IPS DF 4.7 (cell line): ENCODE data around the gene TAAR8.
"Not testable (repeated sequence)": the region's sequence is repeated elsewhere in the genome, so short reads cannot be mapped to it uniquely, and the experiment has no call there.

ENCODE experiments used
- DNase-seq: peaks from one replicate; pipeline ENCODE4 v3.0.0-alpha.2; 2013; ENCODE audit warnings: low spot score; ENCODE audit errors: extremely low read depth

The TAAR8 gene

GRCh38 chr6:132552372-132552771, at the start of gene TAAR8:
TAAR8 (plus strand) TSS chr6:132552672; CDS start chr6:132552693, 21 bp downstream.
- no peak for DNase-seq

DNA sequence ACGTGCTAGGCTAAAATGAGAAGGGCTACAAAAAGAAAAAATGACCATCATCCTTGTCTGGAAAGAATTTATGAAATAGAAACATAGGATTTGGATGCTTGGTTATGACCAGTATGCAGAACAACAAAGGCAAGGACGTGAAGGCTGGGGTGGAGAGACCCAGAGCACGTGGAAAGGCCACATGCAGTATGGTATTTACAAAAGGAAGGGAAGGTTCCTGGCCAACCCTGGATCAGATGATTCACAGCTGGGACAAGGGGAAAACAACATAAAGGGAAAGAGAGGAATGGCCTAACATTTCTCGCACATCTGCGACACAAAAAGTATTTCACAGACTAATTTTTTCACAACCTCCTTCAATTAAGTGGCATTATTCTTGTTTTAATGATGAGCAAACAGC, 47.7 kb upstream of the TAAR8 start:
- DNase-seq, result no peak

- no peak for DNase-seq
Observed at GRCh38 chr6:132505158-132505557, 47.3 kb upstream of the TAAR8 start.

- no peak for DNase-seq
Observed at GRCh38 chr6:132506461-132506860, 46.0 kb upstream of the TAAR8 start.

DNA sequence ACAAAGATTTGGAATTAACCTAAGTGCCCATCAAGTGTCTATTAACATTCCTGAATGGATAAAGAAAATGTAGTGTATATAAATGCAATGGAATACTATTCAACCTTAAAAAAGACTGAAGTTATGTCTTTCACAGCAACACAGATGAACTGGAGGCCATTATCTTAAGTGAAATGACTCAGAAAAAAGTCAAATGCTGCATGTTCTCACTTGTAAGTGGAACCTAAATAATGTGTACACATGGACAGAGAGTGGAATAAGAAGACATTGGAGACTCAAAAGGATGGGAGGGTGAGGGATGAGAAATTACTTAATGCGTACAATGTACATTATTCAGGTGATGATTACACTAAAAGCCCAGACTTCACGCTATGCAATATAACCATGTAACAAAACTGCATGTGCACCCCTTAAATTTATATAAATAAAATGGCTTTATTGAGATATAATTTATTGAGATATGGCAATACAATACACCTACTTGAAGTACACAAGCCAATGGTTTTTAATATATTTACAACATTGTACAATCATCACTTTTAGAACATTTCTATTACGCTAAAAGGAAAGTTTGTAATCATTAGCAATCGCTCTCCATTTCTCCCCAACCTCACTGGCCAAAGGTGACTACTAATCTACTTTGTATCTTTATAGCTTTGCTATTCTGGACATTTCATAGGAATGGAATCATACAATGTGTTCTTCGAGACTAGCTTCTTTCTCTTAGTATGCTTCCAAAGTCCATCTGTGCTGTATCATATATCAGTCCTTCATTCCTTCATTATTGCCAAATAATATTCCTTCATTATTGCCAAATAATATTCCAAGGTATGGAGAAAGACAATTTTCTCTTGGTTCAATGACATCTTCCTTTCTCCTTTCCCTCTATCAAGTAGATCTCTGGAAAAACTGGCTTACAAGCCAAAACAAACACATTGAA, 45.3 kb upstream of the TAAR8 start:
- DNase-seq, result no peak

- no peak for DNase-seq
Observed at GRCh38 chr6:132511210-132511830, 41.2 kb upstream of the TAAR8 start.

DNA sequence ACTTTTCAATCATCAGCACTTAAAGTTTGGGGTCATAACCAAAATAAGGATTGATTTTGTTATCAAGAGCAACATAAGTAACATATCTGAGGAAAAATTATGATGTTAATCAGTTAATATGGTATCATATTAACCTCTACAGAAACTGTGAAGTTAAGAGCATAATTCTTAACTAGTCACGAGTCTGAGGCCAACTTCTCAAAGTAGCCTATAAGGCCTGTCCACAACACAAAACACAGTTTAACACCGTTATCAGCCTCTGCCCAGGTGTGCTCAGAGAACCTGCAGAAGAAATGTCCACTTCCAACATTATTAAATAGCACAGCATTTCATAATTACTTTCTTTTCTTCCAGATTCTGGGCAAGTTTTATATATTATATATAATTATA, 40.6 kb upstream of the TAAR8 start:
- DNase-seq, result no peak

DNA sequence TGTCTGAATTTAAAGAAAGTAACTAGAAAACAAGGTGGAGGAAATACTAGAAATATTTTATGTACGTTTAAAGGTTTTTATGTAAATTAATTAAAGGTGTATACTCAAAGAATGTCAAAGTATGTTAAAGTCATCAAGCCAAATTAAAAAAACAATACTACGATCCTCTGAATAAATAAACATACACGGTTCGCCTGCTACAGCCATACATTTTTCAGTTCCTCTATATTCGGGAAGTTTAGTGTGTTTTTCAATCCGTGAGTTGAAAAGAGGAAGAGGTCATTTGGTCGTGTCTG, 40.2 kb upstream of the TAAR8 start:
- DNase-seq, result no peak

- peak; percentile 36 for DNase-seq
Observed at GRCh38 chr6:132512638-132513632, 39.5 kb upstream of the TAAR8 start, which contains the start of gene STX7. STX7 (minus strand) TSS chr6:132513116; CDS start chr6:132503530, 9,586 bp downstream.

GRCh38 chr6:132513831-132514545, 38.5 kb upstream of the TAAR8 start:
- no peak for DNase-seq

GRCh38 chr6:132515386-132515785, 37.1 kb upstream of the TAAR8 start:
- DNase-seq, result no peak

GRCh38 chr6:132520953-132521352, 31.5 kb upstream of the TAAR8 start:
- DNase-seq, result no peak

- DNase-seq, result no peak
Observed at GRCh38 chr6:132524646-132525045, 27.8 kb upstream of the TAAR8 start.

DNA sequence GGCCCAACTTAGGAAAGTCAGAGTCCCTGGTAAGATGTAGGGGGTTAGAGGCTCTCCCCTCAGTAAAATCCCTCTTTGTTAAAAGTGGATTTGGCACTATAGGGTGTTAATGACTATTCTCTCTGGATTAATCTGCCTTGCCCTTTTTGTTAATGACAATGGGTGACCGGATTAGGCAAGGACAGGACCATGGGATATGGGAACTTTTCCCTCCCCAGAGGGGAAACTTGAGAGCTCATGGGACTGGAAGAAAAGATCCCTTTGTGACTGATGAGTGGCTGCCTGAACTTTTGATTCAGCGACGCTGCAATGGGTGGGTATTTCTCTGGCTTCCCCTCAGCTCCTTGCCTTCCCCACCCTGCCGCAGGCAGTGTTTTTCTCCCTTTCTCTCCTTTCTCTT, 26.6 kb upstream of the TAAR8 start:
- no peak for DNase-seq

DNA sequence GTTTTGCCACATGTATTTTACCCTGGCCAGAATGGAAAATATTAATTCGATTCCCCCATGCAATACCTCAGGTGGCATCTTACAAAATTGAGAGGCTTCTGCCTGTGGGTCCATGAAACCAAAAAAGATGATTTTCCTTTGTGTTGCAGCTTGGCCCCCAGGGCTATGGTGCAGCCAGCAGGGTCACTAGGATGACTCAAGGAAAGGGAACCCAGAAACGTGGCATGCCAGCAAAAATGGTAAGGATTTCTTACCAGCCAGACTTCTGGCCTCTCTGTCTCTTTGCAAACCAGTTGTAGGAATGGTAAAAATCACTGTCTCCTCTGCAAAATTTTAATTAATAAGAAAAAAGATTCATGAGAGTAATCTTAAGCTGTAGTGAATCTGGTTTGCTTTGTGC, 26.0 kb upstream of the TAAR8 start:
- no peak for DNase-seq

DNA sequence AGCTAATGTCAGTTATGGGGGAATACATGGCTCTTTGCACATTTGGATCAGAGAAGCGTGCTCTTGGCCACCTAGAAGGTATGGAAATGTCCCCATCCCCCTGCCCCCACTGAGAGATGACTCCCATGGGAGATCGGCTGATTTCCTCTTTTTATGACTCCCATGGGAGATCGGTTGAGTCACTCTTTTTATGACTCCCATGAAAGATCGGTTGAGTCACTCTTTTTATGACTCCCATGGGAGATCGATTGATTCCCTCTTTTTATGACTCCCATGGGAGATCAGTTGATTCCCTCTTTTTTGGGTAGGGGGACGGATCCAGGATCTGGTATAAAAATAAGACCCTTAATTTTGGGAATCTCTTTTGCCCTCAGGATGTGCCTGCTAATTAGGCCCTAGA, 24.7 kb upstream of the TAAR8 start:
- no peak for DNase-seq

DNA sequence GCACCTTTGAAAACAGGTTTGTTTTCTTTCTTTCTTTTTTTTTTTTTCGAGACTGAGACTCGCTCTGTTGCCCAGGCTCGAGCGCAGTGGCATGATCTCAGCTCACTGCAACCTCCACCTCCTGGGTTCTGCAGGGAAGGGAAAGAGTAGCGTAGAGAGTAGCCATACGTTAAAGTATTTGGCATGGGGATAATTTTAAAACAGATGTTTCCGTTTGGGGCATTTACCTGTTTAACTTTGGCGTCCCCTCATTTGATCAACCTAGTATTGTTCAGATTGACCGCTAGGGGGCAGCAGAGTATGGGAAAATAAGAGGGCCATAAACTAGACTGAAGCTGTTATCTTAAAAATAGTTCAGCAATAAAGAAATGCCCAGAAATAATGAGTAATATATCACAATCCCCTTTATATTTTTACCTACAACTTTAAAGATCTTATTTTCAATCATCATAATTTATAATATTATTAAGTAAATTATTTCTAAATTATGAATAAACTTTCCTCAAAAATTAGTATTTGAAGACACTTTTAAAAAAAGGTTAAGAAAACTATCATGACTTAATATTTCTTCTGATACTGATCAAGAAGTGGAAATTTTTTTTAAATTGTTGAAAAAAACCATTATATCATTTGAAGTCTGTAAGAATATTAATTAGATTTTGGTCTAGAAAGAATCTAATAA, 22.0 kb upstream of the TAAR8 start:
- peak; percentile 38 for DNase-seq

GRCh38 chr6:132534546-132534945, 17.9 kb upstream of the TAAR8 start:
- not testable (repeated sequence) for DNase-seq

- DNase-seq, result no peak
Observed at GRCh38 chr6:132537145-132537544, 15.3 kb upstream of the TAAR8 start.

DNA sequence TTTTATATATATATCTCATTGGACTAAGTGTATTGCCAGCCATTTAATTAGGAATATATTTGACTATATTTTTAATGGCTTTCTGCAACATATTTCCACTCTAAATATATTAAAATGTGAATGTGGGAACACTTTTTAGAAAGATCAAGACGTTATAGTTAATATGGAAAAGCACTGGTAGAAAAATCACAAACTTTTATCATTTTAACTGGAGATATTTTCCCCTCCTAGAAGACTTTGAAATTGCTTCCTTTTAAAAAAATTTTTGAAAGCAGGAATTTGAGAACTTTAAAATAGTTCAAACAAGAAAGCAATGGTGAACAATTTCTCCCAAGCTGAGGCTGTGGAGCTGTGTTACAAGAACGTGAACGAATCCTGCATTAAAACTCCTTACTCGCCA, 14.5 kb upstream of the TAAR8 start, which contains the start of gene TAAR9:
Gene TAAR9 (plus strand): TSS at position 301 of the 400 bp plus-strand sequence. CDS start 13 bp downstream, at position 314.
- DNase-seq, result no peak
